ENCODE data around the gene RPL29.

The RPL29 gene

GRCh38 chr3:51961011-51961410 is 34.7 kb downstream of the RPL29 start:
- TF ChIP-seq SUZ12 (IDR thresholded peaks at IDR 0.05): no peak
- TF ChIP-seq NFRKB (IDR thresholded peaks at IDR 0.05): no peak
- no peak for TF ChIP-seq BHLHE40 (IDR thresholded peaks at IDR 0.05; ENCODE audit: borderline replicate concordance)
- TF ChIP-seq SP1 (IDR thresholded peaks at IDR 0.05): no peak
- TF ChIP-seq TARDBP (IDR thresholded peaks at IDR 0.05): no peak
- no peak for TF ChIP-seq L3MBTL2 (conservative IDR thresholded peaks at IDR 0.05)
- ChIA-PET CTCF (interaction anchor here (1.3 kb wide), 1 partner anchor 19 kb away, joined by 4 read pairs; the partner anchor contains the start of genes PARP3 and RRP9), POLR2A (interaction anchor here (3.4 to 4.9 kb wide), 2 partner anchors 13 to 19 kb away, joined by 20 to 23 read pairs; partner anchors contain the start of genes ABHD14A, ABHD14B, PARP3 and RRP9)
- DNase-seq (ENCODE audit: extremely low spot score): no peak

GRCh38 chr3:51960386-51960785 is 35.3 kb downstream of the RPL29 start:
- ChIA-PET POLR2A (interaction anchor here (3.4 to 4.9 kb wide), 2 partner anchors 14 to 18 kb away, joined by 20 to 23 read pairs; partner anchors contain the start of genes ABHD14A, ABHD14B, PARP3 and RRP9), CTCF (interaction anchor here (1.3 kb wide), 1 partner anchor 18 kb away, joined by 4 read pairs; the partner anchor contains the start of genes PARP3 and RRP9)
- TF ChIP-seq BHLHE40 (IDR thresholded peaks at IDR 0.05; ENCODE audit: borderline replicate concordance): no peak
- TF ChIP-seq CTBP1 (IDR thresholded peaks at IDR 0.05; ENCODE audit: borderline replicate concordance): no peak
- no peak for TF ChIP-seq TARDBP (IDR thresholded peaks at IDR 0.05)
- TF ChIP-seq ELF4 (IDR thresholded peaks at IDR 0.05): no peak
- no peak for TF ChIP-seq HDGF (IDR thresholded peaks at IDR 0.05; ENCODE audit: borderline replicate concordance)
- no peak for TF ChIP-seq FOXA1 (IDR thresholded peaks at IDR 0.05)
- no peak for TF ChIP-seq FOXK2 (IDR thresholded peaks at IDR 0.05)
- TF ChIP-seq ARNT (IDR thresholded peaks at IDR 0.05): no peak
- TF ChIP-seq L3MBTL2 (conservative IDR thresholded peaks at IDR 0.05): no peak
- no peak for TF ChIP-seq SUZ12 (IDR thresholded peaks at IDR 0.05)
- TF ChIP-seq SP1 (IDR thresholded peaks at IDR 0.05): no peak
- no peak for TF ChIP-seq PKNOX1 (IDR thresholded peaks at IDR 0.05)
- no peak for TF ChIP-seq FOXM1 (IDR thresholded peaks at IDR 0.05; ENCODE audit: borderline replicate concordance)
- no peak for TF ChIP-seq NFRKB (IDR thresholded peaks at IDR 0.05)
- TF ChIP-seq LEF1 (IDR thresholded peaks at IDR 0.05; ENCODE audit: borderline replicate concordance): no peak
- TF ChIP-seq ZNF384 (IDR thresholded peaks at IDR 0.05): no peak
- DNase-seq (ENCODE audit: extremely low spot score): no peak

GRCh38 chr3:51959651-51960050 is 36.0 kb downstream of the RPL29 start:
- no peak for TF ChIP-seq PKNOX1 (IDR thresholded peaks at IDR 0.05)
- no peak for TF ChIP-seq BHLHE40 (IDR thresholded peaks at IDR 0.05; ENCODE audit: borderline replicate concordance)
- no peak for TF ChIP-seq SUZ12 (IDR thresholded peaks at IDR 0.05)
- no peak for TF ChIP-seq SP1 (IDR thresholded peaks at IDR 0.05)
- TF ChIP-seq ELF4 (IDR thresholded peaks at IDR 0.05): no peak
- no peak for TF ChIP-seq FOXK2 (IDR thresholded peaks at IDR 0.05)
- TF ChIP-seq FOXM1 (IDR thresholded peaks at IDR 0.05; ENCODE audit: borderline replicate concordance): no peak
- TF ChIP-seq HDGF (IDR thresholded peaks at IDR 0.05; ENCODE audit: borderline replicate concordance): no peak
- no peak for TF ChIP-seq FOXA1 (IDR thresholded peaks at IDR 0.05)
- no peak for TF ChIP-seq TARDBP (IDR thresholded peaks at IDR 0.05)
- no peak for TF ChIP-seq CTBP1 (IDR thresholded peaks at IDR 0.05; ENCODE audit: borderline replicate concordance)
- no peak for TF ChIP-seq ZNF384 (IDR thresholded peaks at IDR 0.05)
- TF ChIP-seq L3MBTL2 (conservative IDR thresholded peaks at IDR 0.05): no peak
- no peak for TF ChIP-seq ARNT (IDR thresholded peaks at IDR 0.05)
- TF ChIP-seq LEF1 (IDR thresholded peaks at IDR 0.05; ENCODE audit: borderline replicate concordance): no peak
- no peak for TF ChIP-seq NFRKB (IDR thresholded peaks at IDR 0.05)
- no peak for DNase-seq (ENCODE audit: extremely low spot score)
- ChIA-PET POLR2A (no interaction called here), CTCF (no interaction called here)

GRCh38 chr3:51958603-51959521 is 36.8 kb downstream of the RPL29 start:
- TF ChIP-seq FOXK2 (IDR thresholded peaks at IDR 0.05) (no peak), ZNF384 (IDR thresholded peaks at IDR 0.05) (no peak), HDGF (IDR thresholded peaks at IDR 0.05; ENCODE audit: borderline replicate concordance) (no peak), CTBP1 (IDR thresholded peaks at IDR 0.05; ENCODE audit: borderline replicate concordance) (no peak), FOXA1 (IDR thresholded peaks at IDR 0.05) (no peak), LEF1 (IDR thresholded peaks at IDR 0.05; ENCODE audit: borderline replicate concordance) (no peak), BHLHE40 (IDR thresholded peaks at IDR 0.05; ENCODE audit: borderline replicate concordance) (no peak), TARDBP (IDR thresholded peaks at IDR 0.05) (no peak), SUZ12 (IDR thresholded peaks at IDR 0.05) (no peak), PKNOX1 (IDR thresholded peaks at IDR 0.05) (no peak), NFRKB (IDR thresholded peaks at IDR 0.05) (no peak), ARNT (IDR thresholded peaks at IDR 0.05) (no peak), SP1 (IDR thresholded peaks at IDR 0.05) (no peak), L3MBTL2 (conservative IDR thresholded peaks at IDR 0.05) (no peak)
- ChIA-PET CTCF (no interaction called here), POLR2A (no interaction called here)
- DNase-seq (ENCODE audit: extremely low spot score): no peak

GRCh38 chr3:51957520-51958205 is 38.0 kb downstream of the RPL29 start:
- ChIA-PET POLR2A (interaction anchor here (0.6 to 1.0 kb wide), 2 partner anchors 16 to 38 kb away, joined by 3 to 4 read pairs; partner anchors contain the start of genes ABHD14B and RPL29), CTCF (interaction anchor here (0.6 to 1.1 kb wide), 2 partner anchors 15 to 19 kb away, joined by 3 read pairs; partner anchors contain the start of gene PARP3)

More at GRCh38 chr3:51957520-51958205, 38.0 kb downstream of the RPL29 start:
- DNase-seq (ENCODE audit: extremely low spot score): no peak
- no peak for TF ChIP-seq SP1 (IDR thresholded peaks at IDR 0.05)
